Gastroesophageal sphincter (tissue), 3 donors: ENCODE results near the gene MGLL.

Source experiments
- CTCF ChIP-seq, 4 experiments: fragments of 200-600 bp in 2 of 4; fragments of 450-650 bp in 2 of 4; sonication (generic) in 1 of 4; IDR thresholded peaks; one replicate each; pipeline ENCODE4 v1.5.1; 2017 to 2019; ENCODE audit warnings: antibody characterized with exemption in 4 of 4, mild to moderate bottlenecking in 2 of 4, moderate library complexity in 2 of 4
- POLR2A ChIP-seq, 2 donors: fragments of 450-650 bp; IDR thresholded peaks; one replicate each; pipeline ENCODE4 v1.6.1; 2017; ENCODE audit warnings: antibody characterized with exemption in 2 of 2, mild to moderate bottlenecking in 2 of 2, moderate library complexity in 1 of 2
- POLR2AphosphoS5 ChIP-seq: sonication (generic); formaldehyde crosslinking; IDR thresholded peaks from one replicate; pipeline ENCODE4 v1.6.1; 2017; ENCODE audit warnings: antibody characterized with exemption

- TF ChIP-seq CTCF (IDR thresholded peaks at IDR 0.05) (no peak), POLR2AphosphoS5 (no peak), POLR2A (IDR thresholded peaks at IDR 0.05) (no peak)
These were observed 34.5 kb upstream of the MGLL start for GRCh38 chr3:127856801-127857200.
